ENCODE results near the gene ACSL3. TPM values are rescaled to one million over a fixed set of nuclear protein-coding genes. Genes with fewer than 3 reads are reported as not detected.
A peak's percentile ranks its signal among the peaks of the same experiment; 100 is the strongest.

The ACSL3 gene
- total and polyA plus RNA-seq, 9 donors = 28.3 to 55.9 (median 48.2) TPM

- H3K4me1 ChIP-seq (ENCODE audit: control insufficient read depth, insufficient read depth, low read length) = no peaks in the 10 kb centered on the region
- WGBS (ENCODE audit: insufficient coverage) = no CpG with 5 or more reads among the region's 1 CpG
- H3K4me3 ChIP-seq (ENCODE audit: low read length) = no peak overlapping the region
- DNase-seq = no peak
- H3K27me3 ChIP-seq (ENCODE audit: control insufficient read depth, insufficient read depth, low read length) = no peaks in the 10 kb centered on the region
- no peak overlapping the region for H3K27ac ChIP-seq (ENCODE audit: low read length)
- H3K9me3 ChIP-seq (replicated peaks; ENCODE audit: control insufficient read depth, low read depth, low read length) = no peaks in the 10 kb centered on the region
- H3K36me3 ChIP-seq (ENCODE audit: control insufficient read depth, insufficient read depth, low read length) = no peaks in the 10 kb centered on the region
These were observed 31.9 kb downstream of the ACSL3 start for GRCh38 chr2:222892761-222893160.

DNA sequence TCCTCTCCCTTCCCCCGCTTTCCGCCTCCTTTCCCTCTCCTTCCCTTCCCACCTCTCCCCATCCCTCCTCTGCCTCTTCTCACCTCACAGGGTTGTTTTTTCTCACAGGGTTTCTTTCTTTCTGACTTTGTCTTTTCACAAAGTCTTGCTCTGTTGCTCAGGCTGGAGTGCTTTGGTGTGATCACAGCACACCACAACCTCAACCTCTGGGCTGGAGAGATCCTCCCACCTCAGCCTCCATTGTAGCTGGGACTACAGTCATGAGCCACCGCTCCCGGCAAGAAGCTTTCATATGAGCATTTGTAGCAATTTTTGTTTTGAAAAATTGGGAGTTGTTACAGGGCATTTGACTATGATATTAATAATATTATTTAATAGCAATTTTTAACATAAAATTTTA lies 32.9 kb downstream of the ACSL3 start:
- H3K27ac ChIP-seq (ENCODE audit: low read length) = no peak overlapping the region
- H3K27me3 ChIP-seq (ENCODE audit: control insufficient read depth, insufficient read depth, low read length) = no peaks in the 10 kb centered on the region
- 86% methylated on average over 2 of the region's 4 CpGs for WGBS (ENCODE audit: insufficient coverage)
- H3K36me3 ChIP-seq (ENCODE audit: control insufficient read depth, insufficient read depth, low read length) = no peaks in the 10 kb centered on the region
- DNase-seq = no peak
- no peaks in the 10 kb centered on the region for H3K4me1 ChIP-seq (ENCODE audit: control insufficient read depth, insufficient read depth, low read length)
- H3K9me3 ChIP-seq (replicated peaks; ENCODE audit: control insufficient read depth, low read depth, low read length) = no peaks in the 10 kb centered on the region
- no peak overlapping the region for H3K4me3 ChIP-seq (ENCODE audit: low read length)

DNA sequence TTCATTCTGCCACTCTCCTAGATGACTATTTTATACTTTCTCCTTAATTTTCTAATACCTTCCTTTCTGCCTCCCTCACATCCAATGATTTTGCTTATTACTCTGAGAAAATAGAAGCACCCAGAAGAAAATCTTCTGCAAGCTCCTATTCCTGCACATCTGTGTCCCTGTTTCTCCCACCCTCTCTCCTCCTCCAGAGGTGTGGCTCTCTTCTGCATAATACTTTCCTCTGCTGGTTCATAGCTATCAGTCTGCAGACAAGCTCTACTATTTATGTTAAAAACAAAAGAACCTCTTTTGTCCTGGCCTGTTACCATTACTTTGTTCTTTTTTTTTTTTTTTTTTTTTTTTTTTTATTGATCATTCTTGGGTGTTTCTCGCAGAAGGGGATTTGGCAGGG lies 34.3 kb downstream of the ACSL3 start:
- H3K36me3 ChIP-seq (ENCODE audit: control insufficient read depth, insufficient read depth, low read length) = no peaks in the 10 kb centered on the region
- no CpG with 5 or more reads among the region's 1 CpG for WGBS (ENCODE audit: insufficient coverage)
- H3K4me1 ChIP-seq (ENCODE audit: control insufficient read depth, insufficient read depth, low read length) = no peaks in the 10 kb centered on the region
- DNase-seq = peak; percentile 19
- H3K27me3 ChIP-seq (ENCODE audit: control insufficient read depth, insufficient read depth, low read length) = no peaks in the 10 kb centered on the region
- H3K9me3 ChIP-seq (replicated peaks; ENCODE audit: control insufficient read depth, low read depth, low read length) = no peaks in the 10 kb centered on the region
- no peak overlapping the region for H3K27ac ChIP-seq (ENCODE audit: low read length)
- H3K4me3 ChIP-seq (ENCODE audit: low read length) = no peak overlapping the region

DNA sequence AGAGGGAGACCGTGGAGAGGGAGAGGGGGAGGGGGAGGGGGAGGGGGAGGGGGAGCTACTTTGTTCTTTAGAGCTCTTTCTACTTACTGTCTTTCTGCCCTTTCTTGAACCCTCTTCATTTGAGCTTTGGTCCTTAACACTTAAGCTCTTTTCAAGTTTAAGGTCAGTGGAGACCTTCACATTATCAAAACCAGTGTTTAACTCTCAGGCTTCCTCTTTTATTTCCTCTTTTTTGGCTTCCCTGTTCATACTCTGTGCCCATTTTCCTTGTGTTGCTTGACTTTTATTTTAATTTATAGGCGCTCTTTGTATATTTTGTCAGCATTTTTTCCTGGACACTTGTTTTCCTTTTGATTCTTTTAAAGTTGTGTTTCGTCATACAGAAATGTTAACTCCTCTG lies 37.1 kb downstream of the ACSL3 start:
- H3K9me3 ChIP-seq (replicated peaks; ENCODE audit: control insufficient read depth, low read depth, low read length) = no peaks in the 10 kb centered on the region
- H3K36me3 ChIP-seq (ENCODE audit: control insufficient read depth, insufficient read depth, low read length) = no peaks in the 10 kb centered on the region
- DNase-seq = no peak
- WGBS (ENCODE audit: insufficient coverage) = no CpG with 5 or more reads among the region's 3 CpGs
- no peaks in the 10 kb centered on the region for H3K27me3 ChIP-seq (ENCODE audit: control insufficient read depth, insufficient read depth, low read length)
- H3K4me3 ChIP-seq (ENCODE audit: low read length) = no peak overlapping the region
- H3K4me1 ChIP-seq (ENCODE audit: control insufficient read depth, insufficient read depth, low read length) = no peaks in the 10 kb centered on the region
- no peak overlapping the region for H3K27ac ChIP-seq (ENCODE audit: low read length)

- Histone ChIP-seq H3K9me3 (replicated peaks; ENCODE audit: control insufficient read depth, low read depth, low read length) (no peaks in the 10 kb centered on the region), H3K27ac (ENCODE audit: low read length) (no peak overlapping the region), H3K4me3 (ENCODE audit: low read length) (no peak overlapping the region), H3K27me3 (ENCODE audit: control insufficient read depth, insufficient read depth, low read length) (no peaks in the 10 kb centered on the region), H3K36me3 (ENCODE audit: control insufficient read depth, insufficient read depth, low read length) (peaks cover 2% of the 10 kb centered on the region), H3K4me1 (ENCODE audit: control insufficient read depth, insufficient read depth, low read length) (no peaks in the 10 kb centered on the region)
- DNase-seq = no peak
- WGBS (ENCODE audit: insufficient coverage) = 60% methylated on average over 1 of the region's 17 CpGs
These were observed 38.8 kb downstream of the ACSL3 start for GRCh38 chr2:222899413-222900181.

DNA sequence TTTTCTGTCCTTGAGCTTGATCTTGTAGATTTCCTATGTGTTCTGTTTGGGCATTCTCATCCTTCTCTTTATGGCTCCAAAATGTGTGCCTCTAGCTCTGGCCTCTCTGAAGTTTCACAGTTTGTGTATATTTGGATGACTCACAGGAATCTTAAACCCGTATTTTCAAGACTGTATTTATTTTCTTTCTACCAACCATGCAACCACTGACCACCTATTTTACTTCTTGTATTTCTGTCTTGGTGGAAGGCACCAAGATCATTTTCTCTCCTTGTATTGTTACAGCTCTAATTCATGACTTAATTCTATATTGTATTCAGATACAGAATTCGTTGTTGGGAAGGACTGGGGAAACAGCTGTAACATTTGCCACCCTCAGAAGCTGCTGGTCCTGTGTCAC lies 39.5 kb downstream of the ACSL3 start:
- Histone ChIP-seq H3K36me3 (ENCODE audit: control insufficient read depth, insufficient read depth, low read length) (peaks cover 6% of the 10 kb centered on the region), H3K4me3 (ENCODE audit: low read length) (no peak overlapping the region), H3K27me3 (ENCODE audit: control insufficient read depth, insufficient read depth, low read length) (no peaks in the 10 kb centered on the region), H3K27ac (ENCODE audit: low read length) (no peak overlapping the region), H3K4me1 (ENCODE audit: control insufficient read depth, insufficient read depth, low read length) (no peaks in the 10 kb centered on the region), H3K9me3 (replicated peaks; ENCODE audit: control insufficient read depth, low read depth, low read length) (no peaks in the 10 kb centered on the region)
- no peak for DNase-seq
- WGBS (ENCODE audit: insufficient coverage) = no CpG with 5 or more reads among the region's 2 CpGs

- no peak overlapping the region for H3K27ac ChIP-seq (ENCODE audit: low read length)
- H3K4me1 ChIP-seq (ENCODE audit: control insufficient read depth, insufficient read depth, low read length) = no peaks in the 10 kb centered on the region
- 100% methylated on average over 2 of the region's 4 CpGs for WGBS (ENCODE audit: insufficient coverage)
- H3K27me3 ChIP-seq (ENCODE audit: control insufficient read depth, insufficient read depth, low read length) = no peaks in the 10 kb centered on the region
- no peak for DNase-seq
- peaks cover 11% of the 10 kb centered on the region for H3K36me3 ChIP-seq (ENCODE audit: control insufficient read depth, insufficient read depth, low read length)
- H3K9me3 ChIP-seq (replicated peaks; ENCODE audit: control insufficient read depth, low read depth, low read length) = no peaks in the 10 kb centered on the region
- H3K4me3 ChIP-seq (ENCODE audit: low read length) = no peak overlapping the region
These were observed 41.8 kb downstream of the ACSL3 start for GRCh38 chr2:222902660-222903059.

DNA sequence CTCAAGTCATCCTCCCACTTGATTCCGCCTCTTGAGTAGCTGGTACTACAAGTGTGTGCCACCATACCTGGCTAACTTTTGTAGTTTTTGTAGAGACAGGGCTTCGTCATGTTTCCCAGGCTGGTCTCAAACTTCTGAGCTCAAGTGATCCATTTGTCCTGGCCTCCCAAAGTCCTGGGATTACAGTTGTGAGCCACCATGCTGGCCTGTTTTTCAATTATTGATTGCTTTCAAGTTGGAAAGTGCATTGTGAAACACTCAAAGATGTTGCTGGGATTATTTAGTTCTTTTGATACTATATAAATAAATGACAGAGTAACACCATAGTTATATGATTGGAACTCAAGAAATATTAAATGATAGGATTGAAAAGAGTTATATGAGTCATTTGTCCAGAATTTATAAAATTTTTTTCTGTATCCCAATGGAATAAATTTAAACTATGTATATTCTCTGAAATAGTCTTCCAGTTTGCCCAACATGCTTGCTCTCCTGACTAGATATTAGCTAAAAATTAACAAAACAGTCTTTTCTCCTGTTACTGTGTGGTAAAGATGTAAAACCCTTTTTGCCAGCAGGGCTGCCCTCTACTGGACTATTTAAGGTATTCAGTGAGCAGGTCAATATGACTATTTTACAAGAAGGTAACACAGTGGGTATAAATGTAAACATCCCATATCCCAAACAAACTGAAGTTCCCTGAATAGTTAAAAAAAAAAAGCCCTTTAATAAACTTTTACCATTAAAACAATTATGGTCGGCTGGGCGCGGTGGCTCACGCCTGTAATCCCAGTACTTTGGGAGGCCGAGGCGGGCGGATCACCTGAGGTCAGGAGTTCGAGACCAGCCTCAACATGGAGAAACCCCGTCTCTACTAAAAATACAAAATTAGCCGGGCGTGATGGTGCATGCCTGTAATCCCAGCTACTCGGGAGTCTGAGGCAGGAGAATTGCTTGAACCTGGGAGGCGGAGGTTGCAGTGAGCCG lies 42.7 kb downstream of the ACSL3 start:
- Histone ChIP-seq H3K9me3 (replicated peaks; ENCODE audit: control insufficient read depth, low read depth, low read length) (no peaks in the 10 kb centered on the region), H3K36me3 (ENCODE audit: control insufficient read depth, insufficient read depth, low read length) (peaks cover 11% of the 10 kb centered on the region), H3K27me3 (ENCODE audit: control insufficient read depth, insufficient read depth, low read length) (no peaks in the 10 kb centered on the region), H3K27ac (ENCODE audit: low read length) (no peak overlapping the region), H3K4me1 (ENCODE audit: control insufficient read depth, insufficient read depth, low read length) (no peaks in the 10 kb centered on the region), H3K4me3 (ENCODE audit: low read length) (no peak overlapping the region)
- peak; percentile 61 for DNase-seq
- WGBS (ENCODE audit: insufficient coverage) = 100% methylated on average over 1 of the region's 16 CpGs

DNA sequence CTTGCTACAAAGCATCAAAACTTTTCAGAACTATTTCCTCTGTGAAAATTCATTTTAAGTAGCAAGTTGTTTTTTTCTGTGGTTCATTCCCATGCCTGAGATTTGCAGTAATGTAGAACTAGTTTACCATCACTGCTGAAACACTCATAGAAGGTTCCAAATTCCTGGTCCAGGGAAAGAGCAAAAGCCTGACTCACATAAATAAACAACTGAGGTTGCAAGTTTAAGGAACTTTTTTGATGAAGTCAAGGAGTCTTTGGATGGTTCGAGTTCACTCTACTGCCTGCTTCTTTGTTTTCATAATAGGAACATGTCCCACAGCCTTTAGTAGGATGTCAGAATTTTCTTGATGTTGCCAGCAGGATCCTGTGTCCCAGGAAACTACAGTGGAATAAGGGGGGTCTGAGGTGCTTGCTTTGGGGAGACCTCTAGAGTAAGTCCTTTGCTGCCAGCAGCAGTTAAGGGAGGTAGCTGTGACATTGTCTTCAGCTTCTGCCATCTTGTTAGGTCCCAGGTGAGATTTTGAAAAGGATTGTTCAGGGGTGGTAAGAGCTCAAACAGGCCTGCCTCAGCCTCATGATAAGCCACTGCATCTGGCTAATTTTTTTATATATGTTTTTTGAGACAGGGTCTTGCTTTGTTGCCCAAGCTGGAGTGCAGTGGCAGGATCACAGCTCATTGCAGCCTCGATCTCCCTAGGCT lies 43.9 kb downstream of the ACSL3 start:
- DNase-seq = no peak
- no peaks in the 10 kb centered on the region for H3K9me3 ChIP-seq (replicated peaks; ENCODE audit: control insufficient read depth, low read depth, low read length)
- H3K4me3 ChIP-seq (ENCODE audit: low read length) = no peak overlapping the region
- no peak overlapping the region for H3K27ac ChIP-seq (ENCODE audit: low read length)
- no CpG with 5 or more reads among the region's 2 CpGs for WGBS (ENCODE audit: insufficient coverage)
- peaks cover 18% of the 10 kb centered on the region for H3K36me3 ChIP-seq (ENCODE audit: control insufficient read depth, insufficient read depth, low read length)
- H3K4me1 ChIP-seq (ENCODE audit: control insufficient read depth, insufficient read depth, low read length) = peaks cover 4% of the 10 kb centered on the region
- H3K27me3 ChIP-seq (ENCODE audit: control insufficient read depth, insufficient read depth, low read length) = no peaks in the 10 kb centered on the region

GRCh38 chr2:222907048-222907447 lies 46.2 kb downstream of the ACSL3 start:
- Histone ChIP-seq H3K4me1 (ENCODE audit: control insufficient read depth, insufficient read depth, low read length) (peaks cover 4% of the 10 kb centered on the region), H3K36me3 (ENCODE audit: control insufficient read depth, insufficient read depth, low read length) (peaks cover 20% of the 10 kb centered on the region), H3K27ac (ENCODE audit: low read length) (no peak overlapping the region), H3K27me3 (ENCODE audit: control insufficient read depth, insufficient read depth, low read length) (no peaks in the 10 kb centered on the region), H3K9me3 (replicated peaks; ENCODE audit: control insufficient read depth, low read depth, low read length) (no peaks in the 10 kb centered on the region), H3K4me3 (ENCODE audit: low read length) (no peak overlapping the region)
- 95% methylated on average over 2 of the region's 2 CpGs for WGBS (ENCODE audit: insufficient coverage)
- no peak for DNase-seq

All from muscle of leg (tissue), 11 donors.